ENCODE results near the gene IGLON5. TPM values are rescaled to one million over a fixed set of nuclear protein-coding genes. Genes with fewer than 3 reads are reported as not detected.

The IGLON5 gene
- total RNA-seq, 1 experiment from 2014 or later: not detected

Other genes with a start within 250 kb of the IGLON5 start
- 3.2 TPM for gene KLK13, start 246.6 kb upstream of the IGLON5 start, total RNA-seq (2021; ENCODE audit: unreplicated experiment)
- gene KLK14, start 228.8 kb upstream of the IGLON5 start, total RNA-seq (2021; ENCODE audit: unreplicated experiment): 0.76 TPM
- 14.0 TPM for gene CTU1, start 203.2 kb upstream of the IGLON5 start, total RNA-seq (2021; ENCODE audit: unreplicated experiment)
- gene SIGLEC9, start 186.7 kb upstream of the IGLON5 start, total RNA-seq (2021; ENCODE audit: unreplicated experiment): not detected
- not detected for gene SIGLEC7, start 169.3 kb upstream of the IGLON5 start, total RNA-seq (2021; ENCODE audit: unreplicated experiment)
- 3.1 TPM for gene CD33, start 86.6 kb upstream of the IGLON5 start, total RNA-seq (2021; ENCODE audit: unreplicated experiment)
- gene SIGLECL1, start 60.6 kb upstream of the IGLON5 start, total RNA-seq (2021; ENCODE audit: unreplicated experiment): not detected
- 4.6 TPM for gene VSIG10L, start 30.5 kb downstream of the IGLON5 start, total RNA-seq (2021; ENCODE audit: unreplicated experiment)
- 140 TPM for gene ETFB, start 54.7 kb downstream of the IGLON5 start, total RNA-seq (2021; ENCODE audit: unreplicated experiment)
- gene CLDND2, start 57.4 kb downstream of the IGLON5 start, total RNA-seq (2021; ENCODE audit: unreplicated experiment): 1.8 TPM
- gene NKG7, start 61.0 kb downstream of the IGLON5 start, total RNA-seq (2021; ENCODE audit: unreplicated experiment): not detected
- not detected for gene LIM2, start 76.3 kb downstream of the IGLON5 start, total RNA-seq (2021; ENCODE audit: unreplicated experiment)
- not detected for gene C19orf84, start 78.9 kb downstream of the IGLON5 start, total RNA-seq (2021; ENCODE audit: unreplicated experiment)
- gene SIGLEC10, start 106.0 kb downstream of the IGLON5 start, total RNA-seq (2021; ENCODE audit: unreplicated experiment): not detected
- not detected for gene SIGLEC8, start 146.8 kb downstream of the IGLON5 start, total RNA-seq (2021; ENCODE audit: unreplicated experiment)
- gene CEACAM18, start 166.9 kb downstream of the IGLON5 start, total RNA-seq (2021; ENCODE audit: unreplicated experiment): not detected
- gene SIGLEC12, start 190.2 kb downstream of the IGLON5 start, total RNA-seq (2021; ENCODE audit: unreplicated experiment): not detected
- not detected for gene SIGLEC6, start 220.0 kb downstream of the IGLON5 start, total RNA-seq (2021; ENCODE audit: unreplicated experiment)